Stomach smooth muscle (tissue), 2 donors: ENCODE results near the gene PPP1R12B.
"Not testable (repeated sequence)": the region's sequence is repeated elsewhere in the genome, so short reads cannot be mapped to it uniquely, and the experiment has no call there.

Experiments used
- H3K27ac ChIP-seq: one replicate; pipeline ENCODE4 v1.7.0; 2013; ENCODE audit warnings: mild to moderate bottlenecking, low read length, inconsistent platforms
- H3K27me3 ChIP-seq, 2 donors: one replicate each; pipeline ENCODE4 v1.7.0; 2013; ENCODE audit warnings: low read length in 2 of 2; ENCODE audit not compliant: insufficient read depth in 2 of 2, control insufficient read depth in 1 of 2
- H3K36me3 ChIP-seq, 2 donors: one replicate each; pipeline ENCODE4 v1.7.0; 2013; ENCODE audit warnings: low read length in 2 of 2; ENCODE audit not compliant: control insufficient read depth in 2 of 2, insufficient read depth in 2 of 2
- H3K4me1 ChIP-seq: one replicate; pipeline ENCODE4 v1.7.0; 2013; ENCODE audit warnings: low read length; ENCODE audit not compliant: control insufficient read depth, insufficient read depth
- H3K4me3 ChIP-seq, 2 donors: one replicate each; pipeline ENCODE4 v1.7.0; 2013; ENCODE audit warnings: low read length in 2 of 2
- H3K9ac ChIP-seq, 2 donors: one replicate each; pipeline ENCODE4 v1.7.0; 2013; ENCODE audit warnings: low read length in 2 of 2, mild to moderate bottlenecking in 1 of 2
- H3K9me3 ChIP-seq, 2 donors: one replicate each; pipeline ENCODE4 v1.7.0; 2013; ENCODE audit warnings: low read length in 2 of 2; ENCODE audit not compliant: control insufficient read depth in 2 of 2
- donor health status: healthy.
- donor health status: Pancreatic carcinoma.

PPP1R12B gene

GRCh38 chr1:202456372-202457169, 108.1 kb downstream of the PPP1R12B start:
- H3K4me3 ChIP-seq, H3K27ac ChIP-seq, H3K27me3 ChIP-seq, H3K9ac ChIP-seq, H3K36me3 ChIP-seq, H3K9me3 ChIP-seq, H3K4me1 ChIP-seq: not testable (repeated sequence)

- H3K9me3 ChIP-seq, H3K27me3 ChIP-seq, H3K4me1 ChIP-seq, H3K27ac ChIP-seq, H3K4me3 ChIP-seq, H3K36me3 ChIP-seq, H3K9ac ChIP-seq: not testable (repeated sequence)
These were observed 110.2 kb downstream of the PPP1R12B start for GRCh38 chr1:202458651-202459050.

GRCh38 chr1:202459470-202460142, 111.1 kb downstream of the PPP1R12B start:
- H3K4me1 ChIP-seq, H3K9ac ChIP-seq: not testable (repeated sequence)

GRCh38 chr1:202460143-202460495, 111.6 kb downstream of the PPP1R12B start:
- H3K27me3 ChIP-seq, H3K4me3 ChIP-seq, H3K27ac ChIP-seq, H3K9ac ChIP-seq, H3K4me1 ChIP-seq, H3K9me3 ChIP-seq, H3K36me3 ChIP-seq: not testable (repeated sequence)

More at GRCh38 chr1:202459470-202460142, 111.1 kb downstream of the PPP1R12B start:
- H3K9me3 ChIP-seq, H3K4me3 ChIP-seq, H3K27ac ChIP-seq, H3K36me3 ChIP-seq, H3K27me3 ChIP-seq: not testable (repeated sequence)

- no peaks in the 10 kb centered on the region for H3K9me3 ChIP-seq
- H3K27me3 ChIP-seq: no peaks in the 10 kb centered on the region
- H3K9ac ChIP-seq: no peak overlapping the region
- no peak overlapping the region for H3K4me3 ChIP-seq
- no peak overlapping the region for H3K27ac ChIP-seq
- peaks cover 2% of the 10 kb centered on the region for H3K4me1 ChIP-seq
- no peaks in the 10 kb centered on the region for H3K36me3 ChIP-seq
These were observed 114.0 kb downstream of the PPP1R12B start for GRCh38 chr1:202462342-202463076.

GRCh38 chr1:202464153-202464742, 115.7 kb downstream of the PPP1R12B start:
- not testable (repeated sequence) for H3K36me3 ChIP-seq, H3K4me1 ChIP-seq, H3K27ac ChIP-seq, H3K9me3 ChIP-seq, H3K4me3 ChIP-seq, H3K27me3 ChIP-seq, H3K9ac ChIP-seq

- H3K27me3 ChIP-seq: not testable (repeated sequence)
These were observed 117.3 kb downstream of the PPP1R12B start for GRCh38 chr1:202465644-202466270.

GRCh38 chr1:202466339-202466738, 117.8 kb downstream of the PPP1R12B start:
- H3K9ac ChIP-seq, H3K9me3 ChIP-seq, H3K4me1 ChIP-seq, H3K27me3 ChIP-seq, H3K4me3 ChIP-seq, H3K36me3 ChIP-seq, H3K27ac ChIP-seq: not testable (repeated sequence)

More at GRCh38 chr1:202465644-202466270, 117.3 kb downstream of the PPP1R12B start:
- not testable (repeated sequence) for H3K9me3 ChIP-seq, H3K27ac ChIP-seq, H3K36me3 ChIP-seq, H3K4me3 ChIP-seq, H3K4me1 ChIP-seq
- peak overlapping the region in 1 of 2 donors; percentile 21 for H3K9ac ChIP-seq

GRCh38 chr1:202467381-202467780, 118.9 kb downstream of the PPP1R12B start:
- H3K4me3 ChIP-seq, H3K27me3 ChIP-seq, H3K4me1 ChIP-seq, H3K27ac ChIP-seq, H3K9me3 ChIP-seq, H3K9ac ChIP-seq, H3K36me3 ChIP-seq: not testable (repeated sequence)

- not testable (repeated sequence) for H3K36me3 ChIP-seq, H3K9me3 ChIP-seq, H3K9ac ChIP-seq, H3K27me3 ChIP-seq, H3K27ac ChIP-seq, H3K4me1 ChIP-seq, H3K4me3 ChIP-seq
These were observed 120.2 kb downstream of the PPP1R12B start for GRCh38 chr1:202468695-202469094.
